ENCODE measurements around the gene SLIT3.

Gene SLIT3

DNA sequence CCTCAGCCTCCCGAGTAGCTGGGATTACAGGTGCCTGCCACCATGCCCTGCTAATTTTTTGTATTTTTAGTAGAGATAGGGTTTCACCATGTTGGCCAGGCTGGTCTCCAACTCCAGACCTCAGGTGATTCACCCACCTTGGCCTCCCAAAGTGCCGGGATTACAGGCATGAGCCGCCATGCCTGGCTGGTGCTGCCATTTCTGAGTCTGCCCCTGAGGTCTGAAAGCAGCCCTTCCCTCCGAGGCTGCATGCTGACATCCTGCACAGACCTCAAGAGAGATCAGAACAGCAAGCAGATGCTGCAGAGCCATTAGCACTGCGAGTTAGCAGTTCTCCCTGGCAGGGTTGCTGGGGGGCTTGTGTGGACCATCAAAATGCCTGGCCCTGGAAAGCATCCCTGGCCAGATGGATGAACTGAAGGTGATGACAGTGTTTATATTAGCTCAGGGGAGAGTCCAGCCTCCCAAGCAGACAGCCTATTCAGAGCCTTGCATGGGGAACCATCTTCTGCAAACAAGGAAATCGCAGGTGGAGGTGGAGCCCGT lies 545.3 kb downstream of the SLIT3 start:
- no peak for TF ChIP-seq SPI1 (IDR thresholded peaks at IDR 0.05; ENCODE audit: borderline replicate concordance, low read depth)
- TF ChIP-seq, protein P1, sequence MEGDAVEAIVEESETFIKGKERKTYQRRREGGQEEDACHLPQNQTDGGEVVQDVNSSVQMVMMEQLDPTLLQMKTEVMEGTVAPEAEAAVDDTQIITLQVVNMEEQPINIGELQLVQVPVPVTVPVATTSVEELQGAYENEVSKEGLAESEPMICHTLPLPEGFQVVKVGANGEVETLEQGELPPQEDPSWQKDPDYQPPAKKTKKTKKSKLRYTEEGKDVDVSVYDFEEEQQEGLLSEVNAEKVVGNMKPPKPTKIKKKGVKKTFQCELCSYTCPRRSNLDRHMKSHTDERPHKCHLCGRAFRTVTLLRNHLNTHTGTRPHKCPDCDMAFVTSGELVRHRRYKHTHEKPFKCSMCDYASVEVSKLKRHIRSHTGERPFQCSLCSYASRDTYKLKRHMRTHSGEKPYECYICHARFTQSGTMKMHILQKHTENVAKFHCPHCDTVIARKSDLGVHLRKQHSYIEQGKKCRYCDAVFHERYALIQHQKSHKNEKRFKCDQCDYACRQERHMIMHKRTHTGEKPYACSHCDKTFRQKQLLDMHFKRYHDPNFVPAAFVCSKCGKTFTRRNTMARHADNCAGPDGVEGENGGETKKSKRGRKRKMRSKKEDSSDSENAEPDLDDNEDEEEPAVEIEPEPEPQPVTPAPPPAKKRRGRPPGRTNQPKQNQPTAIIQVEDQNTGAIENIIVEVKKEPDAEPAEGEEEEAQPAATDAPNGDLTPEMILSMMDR (IDR thresholded peaks at IDR 0.05; ENCODE audit: insufficient read depth, low read length): no peak
- no peak for TF ChIP-seq POLR2AphosphoS5 (IDR thresholded peaks at IDR 0.05; ENCODE audit: low read depth)
- no peak for TF ChIP-seq REST (IDR thresholded peaks at IDR 0.05; ENCODE audit: insufficient replicate concordance, low read depth)
- TF ChIP-seq GABPA (IDR thresholded peaks at IDR 0.05; ENCODE audit: low read depth): no peak
- Histone ChIP-seq H3K4me3 (replicated peaks; ENCODE audit: insufficient read depth, low read length) (no peak overlapping the region), H3K27me3 (ENCODE audit: insufficient read depth, poor library complexity, severe bottlenecking) (no peaks in the 10 kb centered on the region), H3K27ac (replicated peaks) (no peak overlapping the region)
- no peak for DNase-seq (ENCODE audit: low read depth in 1 of 2, low spot score in 1 of 2)

DNA sequence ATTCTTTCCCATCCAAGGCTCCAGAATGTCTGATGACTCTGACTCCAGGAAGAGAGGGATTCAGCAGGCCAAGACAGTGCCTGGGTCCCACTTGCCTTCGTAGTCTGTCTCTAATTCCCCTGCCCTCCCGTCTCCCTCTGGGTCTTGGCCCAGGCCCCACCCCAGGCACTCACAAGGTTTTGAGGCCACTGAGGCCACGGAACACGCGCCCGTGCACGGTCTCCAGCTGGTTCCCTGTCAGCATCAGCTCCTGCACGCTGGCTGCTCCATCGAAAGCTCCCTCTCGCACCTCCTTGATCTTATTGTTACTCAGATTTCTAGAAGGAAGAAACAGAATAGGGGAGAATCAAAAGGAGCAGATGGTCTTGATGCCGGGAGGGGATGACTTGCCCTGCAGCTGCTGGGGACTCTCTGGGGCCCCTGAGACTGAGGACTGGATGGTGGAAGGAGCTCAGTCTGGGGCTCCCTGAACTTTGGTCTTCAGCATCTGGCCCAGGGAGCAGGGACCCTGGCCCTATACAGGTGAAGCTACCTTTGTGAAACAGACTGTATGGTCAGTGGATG lies 547.2 kb downstream of the SLIT3 start:
- no peak for DNase-seq (ENCODE audit: low read depth in 1 of 2, low spot score in 1 of 2)
- Histone ChIP-seq H3K27me3 (ENCODE audit: insufficient read depth, poor library complexity, severe bottlenecking) (no peaks in the 10 kb centered on the region), H3K27ac (replicated peaks) (no peak overlapping the region), H3K4me3 (replicated peaks; ENCODE audit: insufficient read depth, low read length) (no peak overlapping the region)
- TF ChIP-seq, protein P1 (IDR thresholded peaks at IDR 0.05; ENCODE audit: insufficient read depth, low read length): no peak
- no peak for TF ChIP-seq SPI1 (IDR thresholded peaks at IDR 0.05; ENCODE audit: borderline replicate concordance, low read depth)
- no peak for TF ChIP-seq POLR2AphosphoS5 (IDR thresholded peaks at IDR 0.05; ENCODE audit: low read depth)
- no peak for TF ChIP-seq REST (IDR thresholded peaks at IDR 0.05; ENCODE audit: insufficient replicate concordance, low read depth)
- TF ChIP-seq GABPA (IDR thresholded peaks at IDR 0.05; ENCODE audit: low read depth): no peak

DNA sequence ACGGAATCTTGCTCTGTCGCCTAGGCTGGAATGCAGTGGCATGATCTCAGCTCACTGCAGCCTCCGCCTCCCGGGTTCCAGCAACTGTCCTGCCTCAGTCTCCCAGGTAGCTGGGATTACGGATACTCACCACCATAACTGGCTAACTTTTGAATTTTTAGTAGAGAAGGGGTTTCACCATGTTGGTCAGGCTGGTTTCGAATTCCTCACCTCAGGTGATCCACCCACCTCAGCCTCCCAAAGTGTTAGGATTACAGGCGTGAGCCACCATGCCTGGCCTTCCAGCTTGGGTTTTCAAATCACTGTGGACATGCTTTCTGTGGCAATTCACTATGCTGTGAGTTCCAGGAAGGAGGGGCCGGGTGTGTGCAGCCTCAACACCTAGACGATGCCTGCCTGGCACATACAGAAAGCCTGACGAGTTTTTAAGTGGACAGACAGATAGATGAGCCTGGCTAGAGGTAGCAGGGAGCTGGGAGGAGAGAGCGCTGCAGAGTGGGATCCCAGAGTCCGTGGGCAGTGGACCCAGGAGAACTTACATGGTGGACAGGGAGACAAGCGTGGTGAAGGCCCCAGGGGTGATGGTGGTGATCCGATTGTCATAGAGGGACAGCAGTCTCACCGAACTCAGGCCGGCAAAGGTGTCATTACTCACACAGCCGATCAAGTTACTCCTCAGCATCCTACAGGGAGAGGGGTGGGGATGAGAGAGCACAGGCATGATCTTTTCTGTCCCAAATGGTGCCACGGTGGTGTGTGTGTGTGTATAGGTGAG lies 548.3 kb downstream of the SLIT3 start:
- no peak overlapping the region for H3K27ac ChIP-seq (replicated peaks)
- H3K27me3 ChIP-seq (ENCODE audit: insufficient read depth, poor library complexity, severe bottlenecking): no peaks in the 10 kb centered on the region
- no peak for TF ChIP-seq GABPA (IDR thresholded peaks at IDR 0.05; ENCODE audit: low read depth)
- TF ChIP-seq SPI1 (IDR thresholded peaks at IDR 0.05; ENCODE audit: borderline replicate concordance, low read depth): no peak
- TF ChIP-seq REST (IDR thresholded peaks at IDR 0.05; ENCODE audit: insufficient replicate concordance, low read depth): no peak
- TF ChIP-seq POLR2AphosphoS5 (IDR thresholded peaks at IDR 0.05; ENCODE audit: low read depth): no peak
- TF ChIP-seq, protein P1 (IDR thresholded peaks at IDR 0.05; ENCODE audit: insufficient read depth, low read length): no peak

More for the DNA sequence above, 548.3 kb downstream of the SLIT3 start:
- H3K4me3 ChIP-seq (replicated peaks; ENCODE audit: insufficient read depth, low read length): no peak overlapping the region
- DNase-seq (ENCODE audit: low read depth in 1 of 2, low spot score in 1 of 2): no peak
